Mucosa of descending colon (tissue), 3 donors: Measurements from ENCODE around the gene MYO18B. TPM values are rescaled to one million over a fixed set of nuclear protein-coding genes. Genes with fewer than 3 reads are reported as not detected.

ENCODE experiments used
- ATAC-seq: fragments of 200-7000 bp; cut with Tn5 transposase; one replicate; pipeline ENCODE4 v1.9.1; 2020; ENCODE audit warnings: mild to moderate bottlenecking, moderate library complexity
- DNase-seq, 3 donors: peaks; one replicate each; pipeline ENCODE4 v3.0.0-alpha.2; 2020
- H3K36me3 ChIP-seq: fragments of 200-600 bp; one replicate; pipeline ENCODE4 v1.8.0; 2021; ENCODE audit warnings: low read depth, mild to moderate bottlenecking
- H3K4me1 ChIP-seq: fragments of 200-600 bp; one replicate; pipeline ENCODE4 v1.8.0; 2021; ENCODE audit warnings: low read depth, mild to moderate bottlenecking
- H3K4me3 ChIP-seq: fragments of 200-600 bp; one replicate; pipeline ENCODE4 v1.8.0; 2021; ENCODE audit warnings: mild to moderate bottlenecking
- H3K9me3 ChIP-seq: fragments of 200-600 bp; one replicate; pipeline ENCODE4 v1.8.0; 2021; ENCODE audit warnings: mild to moderate bottlenecking
- intact Hi-C, 2 donors: fragments of 100-400 bp; cut with DNase I in 1 of 2; cut with micrococcal nuclease in 1 of 2; formaldehyde crosslinking; loops; one replicate each; pipeline versions ENCODE4 v1.11.0 to v1.11.1; 2022; cut with DNase I, micrococcal nuclease
- total RNA-seq, 3 donors: library from RNA; stranded (reverse); fragmentation: NEBNext Ultra II Directional in 2 of 3; extraction: Animal tissue kit (Norgen Biotek cat#: 25700) in 2 of 3; gene quantifications; one replicate each; pipeline versions ENCODE4 v1.2.1 to v1.2.4, GENCODE V29; 2021 to 2023
- TF ChIP-seq, protein P1 (sequence below): fragments of 200-600 bp; IDR thresholded peaks from one replicate; pipeline ENCODE4 v1.8.0; 2022; ENCODE audit warnings: antibody characterized with exemption, mild to moderate bottlenecking
- donor health status: DM: no; HTN: no; CAD: no; lungs with moderate emphysema.
- donor health status: DM: no; HTN: no; CAD: no.
- donor health status: DM: no; HTN: yes; CAD: no.

MYO18B gene
- total RNA-seq, 3 donors from 2014 or later: 0.03 to 0.17 (median 0.12) TPM

DNA sequence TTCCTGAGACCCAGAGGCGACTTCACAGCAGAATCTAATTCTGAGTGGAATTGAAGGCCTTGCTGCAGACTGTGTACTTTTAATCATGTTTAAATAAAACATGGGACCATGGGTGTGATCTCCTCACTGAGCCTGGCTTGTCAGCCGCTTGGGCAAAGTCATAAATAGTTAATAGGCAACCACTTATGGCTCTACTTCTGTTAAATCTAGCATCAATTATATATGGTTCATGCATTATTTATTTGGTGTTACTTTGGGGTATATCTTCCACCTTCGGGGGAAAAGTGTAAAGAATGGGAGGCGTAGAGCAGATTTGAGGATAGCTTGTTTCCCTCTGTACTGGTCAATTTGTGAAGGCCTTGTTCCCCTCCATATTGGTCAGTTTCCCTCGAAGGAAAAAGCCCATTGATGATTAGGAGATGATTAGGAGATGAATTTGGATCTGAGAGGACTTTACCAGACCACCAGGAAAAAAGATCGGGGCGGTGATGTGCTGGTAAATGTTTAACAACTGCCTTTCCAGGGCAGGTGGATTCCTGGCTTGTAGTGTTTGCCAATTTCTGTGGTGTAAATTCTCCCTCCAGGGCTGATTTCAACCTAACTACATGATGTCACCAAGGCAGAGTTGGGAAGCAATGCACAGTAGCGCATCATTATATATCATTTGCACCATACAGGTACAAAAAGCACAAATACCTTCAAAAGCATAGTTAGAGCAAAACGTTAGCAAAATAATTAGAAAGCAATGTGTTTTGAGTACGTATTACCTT lies 223.2 kb downstream of the MYO18B start:
- H3K9me3 ChIP-seq: no peaks in the 10 kb centered on the region
- ATAC-seq (no peak), DNase-seq (no peak)
- H3K36me3 ChIP-seq: no peaks in the 10 kb centered on the region
- intact Hi-C loops: no loop called here
- no peaks in the 10 kb centered on the region for H3K4me1 ChIP-seq
- TF ChIP-seq, protein P1, sequence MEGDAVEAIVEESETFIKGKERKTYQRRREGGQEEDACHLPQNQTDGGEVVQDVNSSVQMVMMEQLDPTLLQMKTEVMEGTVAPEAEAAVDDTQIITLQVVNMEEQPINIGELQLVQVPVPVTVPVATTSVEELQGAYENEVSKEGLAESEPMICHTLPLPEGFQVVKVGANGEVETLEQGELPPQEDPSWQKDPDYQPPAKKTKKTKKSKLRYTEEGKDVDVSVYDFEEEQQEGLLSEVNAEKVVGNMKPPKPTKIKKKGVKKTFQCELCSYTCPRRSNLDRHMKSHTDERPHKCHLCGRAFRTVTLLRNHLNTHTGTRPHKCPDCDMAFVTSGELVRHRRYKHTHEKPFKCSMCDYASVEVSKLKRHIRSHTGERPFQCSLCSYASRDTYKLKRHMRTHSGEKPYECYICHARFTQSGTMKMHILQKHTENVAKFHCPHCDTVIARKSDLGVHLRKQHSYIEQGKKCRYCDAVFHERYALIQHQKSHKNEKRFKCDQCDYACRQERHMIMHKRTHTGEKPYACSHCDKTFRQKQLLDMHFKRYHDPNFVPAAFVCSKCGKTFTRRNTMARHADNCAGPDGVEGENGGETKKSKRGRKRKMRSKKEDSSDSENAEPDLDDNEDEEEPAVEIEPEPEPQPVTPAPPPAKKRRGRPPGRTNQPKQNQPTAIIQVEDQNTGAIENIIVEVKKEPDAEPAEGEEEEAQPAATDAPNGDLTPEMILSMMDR: no peak
- no peak overlapping the region for H3K4me3 ChIP-seq

DNA sequence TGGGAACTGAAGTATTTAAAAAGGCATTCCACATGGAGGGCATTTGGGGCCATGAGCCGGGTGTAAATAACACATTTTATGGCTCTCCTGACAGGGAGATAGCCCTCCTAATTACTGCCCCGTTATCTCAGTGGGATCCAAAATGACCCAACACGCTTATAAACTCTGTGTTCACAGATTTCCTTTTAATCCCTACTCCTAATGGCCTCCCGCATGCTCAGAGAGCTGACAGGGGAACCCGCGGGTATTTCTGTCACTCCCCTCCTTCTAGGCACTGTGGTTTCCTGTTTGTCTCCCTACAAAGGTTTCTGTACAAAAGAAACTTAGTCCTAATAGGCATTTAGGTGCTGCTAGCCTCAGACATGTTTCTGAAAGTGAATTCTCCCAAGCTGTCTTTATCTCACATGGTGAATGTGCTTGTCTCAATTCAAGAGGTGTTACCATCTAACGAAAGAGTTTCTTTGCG lies 224.5 kb downstream of the MYO18B start:
- Histone ChIP-seq H3K4me3 (no peak overlapping the region), H3K36me3 (no peaks in the 10 kb centered on the region), H3K4me1 (no peaks in the 10 kb centered on the region), H3K9me3 (no peaks in the 10 kb centered on the region)
- intact Hi-C loops: no loop called here
- DNase-seq: no peak
- TF ChIP-seq, protein P1: no peak
- ATAC-seq: no peak

DNA sequence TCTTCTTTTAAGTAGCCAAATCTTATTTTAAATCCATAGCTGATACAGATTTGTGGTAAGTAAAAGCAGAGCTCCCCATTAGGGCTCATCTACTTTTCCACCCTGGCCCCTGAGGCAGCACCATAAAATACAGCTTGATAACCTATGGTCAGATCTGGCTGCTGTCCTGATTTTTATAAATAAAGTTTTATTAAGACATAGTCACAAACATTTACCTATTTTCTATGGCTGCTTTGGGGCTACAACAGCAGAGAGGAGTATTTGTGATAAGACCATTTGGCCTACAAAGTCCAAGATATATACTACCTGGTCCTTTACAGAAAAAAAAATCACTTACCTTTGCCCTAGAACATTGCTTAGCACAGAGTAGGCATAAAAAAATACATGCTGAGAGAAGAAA lies 227.3 kb downstream of the MYO18B start:
- ATAC-seq: no peak
- intact Hi-C loops: no loop called here
- no peak for DNase-seq
- no peaks in the 10 kb centered on the region for H3K9me3 ChIP-seq
- H3K4me3 ChIP-seq: no peak overlapping the region
- TF ChIP-seq, protein P1: no peak
- no peaks in the 10 kb centered on the region for H3K4me1 ChIP-seq
- no peaks in the 10 kb centered on the region for H3K36me3 ChIP-seq

DNA sequence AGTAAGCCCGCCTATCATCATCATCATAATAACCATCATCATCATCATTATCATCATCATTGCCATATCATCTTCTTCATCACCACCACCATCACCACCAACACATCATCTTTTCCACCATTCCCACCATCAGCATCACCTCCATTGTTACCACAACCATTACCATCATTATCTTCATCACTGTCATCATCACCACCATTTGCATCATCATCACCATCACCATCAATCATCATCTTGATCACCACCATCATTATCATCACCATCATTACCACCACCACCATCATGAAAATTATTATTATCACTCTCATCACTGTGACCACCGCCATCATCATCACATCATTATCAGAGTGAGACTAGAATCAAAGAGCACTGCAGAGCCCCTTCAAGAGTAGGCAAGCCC lies 227.9 kb downstream of the MYO18B start:
- H3K9me3 ChIP-seq: no peaks in the 10 kb centered on the region
- TF ChIP-seq, protein P1: no peak
- intact Hi-C loops: no loop called here
- DNase-seq (no peak), ATAC-seq (no peak)
- no peaks in the 10 kb centered on the region for H3K36me3 ChIP-seq
- H3K4me3 ChIP-seq: no peak overlapping the region
- H3K4me1 ChIP-seq: no peaks in the 10 kb centered on the region

DNA sequence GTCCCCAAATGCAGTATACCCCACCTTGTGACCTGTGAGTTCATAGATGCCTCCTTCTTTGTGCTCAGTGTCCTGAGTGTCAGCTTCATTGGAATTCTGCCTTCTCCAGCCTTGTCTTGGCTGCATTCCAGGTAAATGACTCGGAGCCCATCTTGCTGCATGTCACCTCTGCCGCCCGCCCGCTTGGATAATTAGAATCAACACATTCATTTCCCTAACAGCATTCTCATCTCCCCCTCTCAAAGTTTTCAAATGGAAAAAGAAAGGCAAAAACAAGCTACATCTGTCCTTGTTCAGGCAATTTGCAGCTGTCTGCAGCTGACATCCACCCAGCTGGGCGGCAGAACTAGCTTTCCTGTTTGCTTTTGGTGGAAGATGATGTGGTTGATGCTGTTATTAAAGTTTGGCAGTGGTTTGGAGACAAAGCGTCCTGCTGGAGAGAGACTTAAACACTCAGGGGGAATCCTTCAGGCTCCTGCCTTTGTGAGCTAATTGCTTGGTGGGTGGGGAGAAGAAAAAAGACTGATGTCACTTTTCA lies 228.5 kb downstream of the MYO18B start:
- no peaks in the 10 kb centered on the region for H3K4me1 ChIP-seq
- H3K9me3 ChIP-seq: no peaks in the 10 kb centered on the region
- no peaks in the 10 kb centered on the region for H3K36me3 ChIP-seq
- DNase-seq (peak in 1 of 3 donors; percentile 24), ATAC-seq (no peak)
- TF ChIP-seq, protein P1: no peak
- no peak overlapping the region for H3K4me3 ChIP-seq
- intact Hi-C loops: no loop called here
